B cell (primary cell): ENCODE results near the gene ORC2. TPM values are rescaled to one million over a fixed set of nuclear protein-coding genes. Genes with fewer than 3 reads are reported as not detected.

ENCODE experiments used
- ATAC-seq: fragments of 200-7000 bp; cut with Tn5 transposase; one replicate; pipeline ENCODE4 v1.10.0; 2021; ENCODE audit warnings: low read depth, mild to moderate bottlenecking, moderate number of reproducible peaks, moderate library complexity
- CTCF ChIA-PET: fragments of 350-600 bp; sonication (Branson Sonifier 250); formaldehyde crosslinking; loops from one replicate; lab custom pipeline; 2021; ENCODE audit warnings: antibody characterized with exemption, inconsistent platforms; lab: Charles Lee
- POLR2A ChIA-PET: fragments of 350-600 bp; sonication (Branson Sonifier 250); formaldehyde crosslinking; loops from one replicate; lab custom pipeline; 2021; ENCODE audit warnings: antibody characterized with exemption; lab: Charles Lee
- DNase-seq: peaks from one replicate; pipeline ENCODE4 v3.0.0; 2013
- H2AFZ ChIP-seq: 2 replicates; pipeline ENCODE4 v1.6.1; 2012; ENCODE audit warnings: mild to moderate bottlenecking, low read depth, low read length; ENCODE audit not compliant: insufficient read depth, poor library complexity, severe bottlenecking
- H3K27ac ChIP-seq, 2 donors: 1 replicate in 1 of 2; 2 replicates in 1 of 2; pipeline ENCODE4 v1.5.1; 2012 to 2013; ENCODE audit warnings: low read length in 2 of 2, mild to moderate bottlenecking in 2 of 2, moderate library complexity in 1 of 2
- H3K27me3 ChIP-seq, 4 experiments: fragments of 200-600 bp in 1 of 4; sonication (generic) in 1 of 4; replicated peaks in 1 of 4; 1 replicate in 2 of 4; 2 replicates in 2 of 4; pipeline versions ENCODE4 v1.6.1 to v1.7.0; 2013 to 2016; ENCODE audit warnings: low read length in 3 of 4, mild to moderate bottlenecking in 2 of 4, mixed read lengths in 1 of 4, moderate library complexity in 1 of 4; ENCODE audit not compliant: insufficient read depth in 4 of 4, control insufficient read depth in 3 of 4; ENCODE audit errors: control extremely low read depth in 1 of 4
- H3K36me3 ChIP-seq, 2 experiments: replicated peaks in 1 of 2; 1 replicate in 1 of 2; 2 replicates in 1 of 2; pipeline versions ENCODE4 v1.6.1 to v1.7.1; 2013; ENCODE audit warnings: low read length in 1 of 2; ENCODE audit not compliant: insufficient read depth in 2 of 2, control insufficient read depth in 1 of 2; ENCODE audit errors: control extremely low read depth in 1 of 2, extremely low read depth in 1 of 2
- H3K4me1 ChIP-seq, 2 donors: fragments of 200-600 bp in 1 of 2; sonication (generic) in 1 of 2; 1 replicate in 1 of 2; 2 replicates in 1 of 2; pipeline versions ENCODE4 v1.5.1 to v1.6.1; 2013 to 2017; ENCODE audit warnings: low read length in 2 of 2; ENCODE audit not compliant: control insufficient read depth in 2 of 2, insufficient read depth in 2 of 2
- H3K4me2 ChIP-seq: replicated peaks from 2 replicates; pipeline ENCODE3; 2012; ENCODE audit warnings: mild to moderate bottlenecking, low read depth, low read length; ENCODE audit not compliant: poor library complexity, severe bottlenecking
- H3K4me3 ChIP-seq, 5 experiments: fragments of 200-600 bp in 1 of 5; sonication (generic) in 1 of 5; 1 replicate in 3 of 5; 2 replicates in 2 of 5; pipeline versions ENCODE4 v1.5.1 to v1.7.0; 2011 to 2016; ENCODE audit warnings: low read length in 4 of 5, mild to moderate bottlenecking in 4 of 5, low read depth in 2 of 5, control low read depth in 1 of 5, moderate library complexity in 1 of 5; ENCODE audit not compliant: insufficient read depth in 1 of 5; ENCODE audit errors: control extremely low read depth in 1 of 5, extremely low read depth in 1 of 5
- H3K79me2 ChIP-seq: fragments of 200-600 bp; sonication (generic); one replicate; pipeline ENCODE4 v1.6.0; 2016; ENCODE audit warnings: low read length; ENCODE audit not compliant: control insufficient read depth, insufficient read depth
- H3K9ac ChIP-seq: fragments of 200-600 bp; sonication (generic); 2 replicates; pipeline ENCODE4 v1.6.1; 2017; ENCODE audit warnings: mild to moderate bottlenecking, low read length, moderate library complexity
- H3K9me3 ChIP-seq, 3 donors: one replicate each; pipeline versions ENCODE4 v1.6.1 to v1.7.1; 2013; ENCODE audit warnings: low read length in 2 of 3; ENCODE audit not compliant: control insufficient read depth in 2 of 3, insufficient read depth in 1 of 3; ENCODE audit errors: control extremely low read depth in 1 of 3
- H4K20me1 ChIP-seq: 2 replicates; pipeline ENCODE4 v1.6.0; 2012; ENCODE audit warnings: mild to moderate bottlenecking, low read length; ENCODE audit not compliant: insufficient read depth, control insufficient read depth, poor library complexity, severe bottlenecking
- H3K27ac Mint-ChIP-seq: one replicate; pipeline ENCODE4 v1.8.0; 2021; ENCODE audit warnings: mixed read lengths
- H3K27me3 Mint-ChIP-seq: one replicate; pipeline ENCODE4 v1.8.0; 2021; ENCODE audit warnings: mixed read lengths
- H3K4me1 Mint-ChIP-seq: one replicate; pipeline ENCODE4 v1.8.0; 2021; ENCODE audit warnings: mixed read lengths
- H3K4me3 Mint-ChIP-seq: one replicate; pipeline ENCODE4 v1.8.0; 2021; ENCODE audit warnings: mixed read lengths
- H3K9me3 Mint-ChIP-seq: one replicate; pipeline ENCODE4 v1.8.0; 2022; ENCODE audit warnings: mixed read lengths; ENCODE audit not compliant: insufficient read depth
- CTCF ChIP-seq: fragments of 200-600 bp; IDR thresholded peaks from one replicate; pipeline ENCODE4 v1.8.0; 2022; ENCODE audit warnings: antibody characterized with exemption, mild to moderate bottlenecking
- EZH2 ChIP-seq: IDR thresholded peaks from 2 replicates; pipeline ENCODE4 v1.6.1; 2012; ENCODE audit warnings: borderline replicate concordance, low read depth, mild to moderate bottlenecking, moderate library complexity, low read length; ENCODE audit not compliant: insufficient read depth, poor library complexity, severe bottlenecking
- WGBS: methylation state at CpG from one replicate; pipeline ENCODE4 v1.1.5; 2013; ENCODE audit warnings: missing lambda C conversion rate; ENCODE audit not compliant: insufficient coverage; 5-methylcytosine and 5-hydroxymethylcytosine counted together
- intact Hi-C: fragments of 100-400 bp; cut with micrococcal nuclease; formaldehyde crosslinking; loops from one replicate; pipeline ENCODE4 v1.10.0; 2022
- polyA plus RNA-seq: library from polyadenylated mRNA; depleted of rRNA; stranded (reverse); fragments of >200 nt; gene quantifications from 2 replicates; pipeline ENCODE4 v1.2.3, GENCODE V29; 2012
- total RNA-seq, 2 donors: library from RNA; stranded (reverse); fragments of 120-200 nt in 1 of 2; gene quantifications; 1 replicate in 1 of 2; 2 replicates in 1 of 2; pipeline versions ENCODE4 v1.2.3 to v1.2.4, GENCODE V29; 2013 to 2022

Gene ORC2
- total and polyA plus RNA-seq, 2 donors (not counting 1 experiment from before 2014, with no cell fraction given) = 6.4 to 50.6 TPM

GRCh38 chr2:200944467-200945394 lies 18.7 kb downstream of the ORC2 start:
- intact Hi-C loops = no loop called here
- no peak for DNase-seq
- H2AFZ ChIP-seq = no peak overlapping the region
- H3K36me3 ChIP-seq = peaks cover 1 to 55% of the 10 kb centered on the region in 2 experiments
- no peaks in the 10 kb centered on the region for H3K4me1 ChIP-seq
- no peaks in the 10 kb centered on the region for H3K9me3 Mint-ChIP-seq
- no peak overlapping the region for H3K27ac ChIP-seq
- H3K4me1 Mint-ChIP-seq = no peaks in the 10 kb centered on the region
- H3K4me3 Mint-ChIP-seq = no peak overlapping the region
- H3K27me3 Mint-ChIP-seq = no peaks in the 10 kb centered on the region
- no peaks in the 10 kb centered on the region for H3K9me3 ChIP-seq
- H3K79me2 ChIP-seq = peaks cover 4% of the 10 kb centered on the region
- H3K4me2 ChIP-seq = no peak overlapping the region
- no peak overlapping the region for H3K9ac ChIP-seq
- no peaks in the 10 kb centered on the region for H3K27me3 ChIP-seq
- TF ChIP-seq CTCF (no peak), EZH2 (no peak)
- no peak for ATAC-seq
- CTCF ChIA-PET = interaction anchor here (0.6 to 1.6 kb wide), 5 partner anchors 10 to 288 kb away, joined by 3 to 5 read pairs (median 3); partner anchors contain the start of gene ORC2
- 86% methylated on average over 6 of the region's 12 CpGs for WGBS
- H3K27ac Mint-ChIP-seq = no peak overlapping the region
- no peak overlapping the region for H3K4me3 ChIP-seq
- POLR2A ChIA-PET = no interaction called here
- H4K20me1 ChIP-seq = no peaks in the 10 kb centered on the region

- no peaks in the 10 kb centered on the region for H3K27me3 ChIP-seq
- H3K4me3 ChIP-seq = no peak overlapping the region
- ATAC-seq (no peak), DNase-seq (no peak)
- peaks cover 0 to 57% of the 10 kb centered on the region in 2 experiments for H3K36me3 ChIP-seq
- H3K79me2 ChIP-seq = peaks cover 3% of the 10 kb centered on the region
- Mint-ChIP-seq H3K4me1 (no peaks in the 10 kb centered on the region), H3K4me3 (no peak overlapping the region), H3K9me3 (no peaks in the 10 kb centered on the region), H3K27ac (no peak overlapping the region), H3K27me3 (no peaks in the 10 kb centered on the region)
- POLR2A ChIA-PET = no interaction called here
- TF ChIP-seq EZH2 (no peak), CTCF (no peak)
- H3K4me1 ChIP-seq = no peaks in the 10 kb centered on the region
- CTCF ChIA-PET = interaction anchor here (1.2 to 1.6 kb wide), 2 partner anchors 9 to 289 kb away, joined by 3 read pairs; no protein-coding TSS in a partner anchor
- H3K9me3 ChIP-seq = no peaks in the 10 kb centered on the region
- no peak overlapping the region for H3K4me2 ChIP-seq
- WGBS = no CpG with 5 or more reads among the region's 1 CpG
- H2AFZ ChIP-seq = no peak overlapping the region
- H3K9ac ChIP-seq = no peak overlapping the region
- no peaks in the 10 kb centered on the region for H4K20me1 ChIP-seq
- intact Hi-C loops = no loop called here
- H3K27ac ChIP-seq = no peak overlapping the region
These were observed 19.8 kb downstream of the ORC2 start for GRCh38 chr2:200943527-200944105.
